SK-N-SH treated with all-trans-retinoic acid at 6 μM for 48 hours (cell line): ENCODE data around the gene AKNA.

Experiments
- ATAC-seq: fragments of 200-7000 bp; cut with Tn5 transposase; 3 replicates; pipeline ENCODE4 v1.9.1; 2020; ENCODE audit warnings: mild to moderate bottlenecking, moderate library complexity
- ARNTL ChIP-seq: fragments of 450-650 bp; formaldehyde crosslinking; IDR thresholded peaks from 2 replicates; pipeline ENCODE4 v1.5.0; 2020; ENCODE audit warnings: low read depth, mild to moderate bottlenecking, moderate library complexity, borderline replicate concordance
- CSDC2 ChIP-seq: fragments of 250-450 bp; sonication (Bioruptor Pico); IDR thresholded peaks from 2 replicates; pipeline ENCODE4 v1.5.0; 2020; ENCODE audit warnings: mild to moderate bottlenecking, moderate library complexity
- CSRNP3 ChIP-seq: fragments of 250-450 bp; sonication (Bioruptor Pico); IDR thresholded peaks from 2 replicates; pipeline ENCODE4 v1.5.1; 2021; ENCODE audit warnings: mild to moderate bottlenecking, moderate library complexity
- ESRRG ChIP-seq: fragments of 250-450 bp; sonication (Bioruptor Pico); IDR thresholded peaks from 2 replicates; pipeline ENCODE4 v1.6.1; 2021; ENCODE audit warnings: mild to moderate bottlenecking
- OSR1 ChIP-seq: fragments of 250-450 bp; sonication (Bioruptor Pico); IDR thresholded peaks from 2 replicates; pipeline ENCODE4 v1.8.0; 2022; ENCODE audit warnings: moderate library complexity, mild to moderate bottlenecking, inconsistent platforms
- PATZ1 ChIP-seq: fragments of 250-450 bp; sonication (Bioruptor Pico); IDR thresholded peaks from 2 replicates; pipeline ENCODE4 v1.8.0; 2020; ENCODE audit warnings: mild to moderate bottlenecking, moderate library complexity, borderline replicate concordance
- POU6F1 ChIP-seq: fragments of 250-450 bp; sonication (Bioruptor Pico); IDR thresholded peaks from 2 replicates; pipeline ENCODE4 v1.8.0; 2021; ENCODE audit warnings: low read depth, mild to moderate bottlenecking, moderate library complexity, borderline replicate concordance
- PPARA ChIP-seq: fragments of 250-450 bp; sonication (Bioruptor Pico); IDR thresholded peaks from 2 replicates; pipeline ENCODE4 v1.5.0; 2020; ENCODE audit warnings: mild to moderate bottlenecking, borderline replicate concordance
- RARB ChIP-seq: fragments of 250-450 bp; sonication (Bioruptor Pico); IDR thresholded peaks from 2 replicates; pipeline ENCODE4 v1.8.0; 2021; ENCODE audit warnings: mild to moderate bottlenecking, moderate library complexity
- SNAI2 ChIP-seq: fragments of 250-450 bp; sonication (Bioruptor Pico); IDR thresholded peaks from 2 replicates; pipeline ENCODE4 v1.5.0; 2020; ENCODE audit warnings: mild to moderate bottlenecking, moderate library complexity
- TCF4 ChIP-seq: fragments of 250-450 bp; sonication (Bioruptor Pico); IDR thresholded peaks from 2 replicates; pipeline ENCODE4 v1.8.0; 2021; ENCODE audit warnings: mild to moderate bottlenecking, moderate library complexity, borderline replicate concordance
- TOX ChIP-seq: fragments of 250-450 bp; sonication (Bioruptor Pico); IDR thresholded peaks from 2 replicates; pipeline ENCODE4 v1.8.0; 2021; ENCODE audit warnings: mild to moderate bottlenecking, moderate library complexity, borderline replicate concordance
- TSHZ2 ChIP-seq: fragments of 250-450 bp; sonication (Bioruptor Pico); IDR thresholded peaks from 2 replicates; pipeline ENCODE4 v1.5.0; 2020; ENCODE audit warnings: mild to moderate bottlenecking, moderate library complexity
- ZFP3 ChIP-seq: fragments of 250-450 bp; sonication (Bioruptor Pico); IDR thresholded peaks from 2 replicates; pipeline ENCODE4 v1.5.0; 2020; ENCODE audit warnings: mild to moderate bottlenecking, moderate library complexity
- ZFP30 ChIP-seq: fragments of 450-650 bp; formaldehyde crosslinking; IDR thresholded peaks from 2 replicates; pipeline ENCODE4 v1.5.0; 2022; ENCODE audit warnings: mild to moderate bottlenecking, moderate library complexity
- ZNF565 ChIP-seq: fragments of 450-650 bp; formaldehyde crosslinking; conservative IDR thresholded peaks from 2 replicates; pipeline ENCODE4 v1.5.0; 2020; ENCODE audit warnings: low read depth, mild to moderate bottlenecking, moderate library complexity
- ZNF70 ChIP-seq: fragments of 450-650 bp; formaldehyde crosslinking; IDR thresholded peaks from 2 replicates; pipeline ENCODE4 v1.5.0; 2020; ENCODE audit warnings: mild to moderate bottlenecking, moderate library complexity
- ZNF8 ChIP-seq: fragments of 450-650 bp; formaldehyde crosslinking; IDR thresholded peaks from 2 replicates; pipeline ENCODE4 v1.5.0; 2020; ENCODE audit warnings: mild to moderate bottlenecking, moderate library complexity

Gene AKNA

GRCh38 chr9:114434878-114435311 is 47.1 kb upstream of the AKNA start:
- peak; percentile 90 for ATAC-seq

GRCh38 chr9:114433720-114434255 is 46.0 kb upstream of the AKNA start:
- ATAC-seq = no peak
- no peak for TF ChIP-seq ZFP30
- TF ChIP-seq ZFP3 (CRISPR knock-in tag) = no peak
- no peak for TF ChIP-seq TSHZ2 (CRISPR knock-in tag)
- TF ChIP-seq PATZ1 (CRISPR knock-in tag) = no peak
- no peak for TF ChIP-seq OSR1 (CRISPR knock-in tag)
- no peak for TF ChIP-seq ZNF565
- TF ChIP-seq PPARA (CRISPR knock-in tag) = no peak
- TF ChIP-seq ZNF70 (CRISPR knock-in tag) = no peak
- TF ChIP-seq TOX = no peak
- no peak for TF ChIP-seq RARB (CRISPR knock-in tag)
- TF ChIP-seq ARNTL (CRISPR knock-in tag) = no peak
- TF ChIP-seq SNAI2 (CRISPR knock-in tag) = no peak
- no peak for TF ChIP-seq CSDC2 (CRISPR knock-in tag)
- no peak for TF ChIP-seq ESRRG (CRISPR knock-in tag)
- TF ChIP-seq POU6F1 = no peak
- TF ChIP-seq CSRNP3 (CRISPR knock-in tag) = no peak
- TF ChIP-seq ZNF8 (CRISPR knock-in tag) = no peak
- TF ChIP-seq TCF4 = no peak

More at GRCh38 chr9:114434878-114435311, 47.1 kb upstream of the AKNA start:
- TF ChIP-seq ARNTL (CRISPR knock-in tag) (no peak), ESRRG (CRISPR knock-in tag) (no peak), ZFP3 (CRISPR knock-in tag) (no peak), CSRNP3 (CRISPR knock-in tag) (no peak), RARB (CRISPR knock-in tag) (no peak)

GRCh38 chr9:114433086-114433485 is 45.3 kb upstream of the AKNA start:
- TF ChIP-seq PPARA (CRISPR knock-in tag) = no peak
- no peak for TF ChIP-seq PATZ1 (CRISPR knock-in tag)
- ATAC-seq = no peak
